Erythroblast (primary cell): Measurements from ENCODE around the gene CA4.

Source experiments
- GATA1 ChIP-seq: IDR thresholded peaks from 2 replicates; pipeline ENCODE4 v1.6.1; 2011; ENCODE audit warnings: low read depth, mild to moderate bottlenecking, control low read depth, low read length, moderate library complexity
- POLR2A ChIP-seq: IDR thresholded peaks from 2 replicates; pipeline ENCODE4 v1.6.1; 2011; ENCODE audit warnings: mild to moderate bottlenecking, low read length

DNA sequence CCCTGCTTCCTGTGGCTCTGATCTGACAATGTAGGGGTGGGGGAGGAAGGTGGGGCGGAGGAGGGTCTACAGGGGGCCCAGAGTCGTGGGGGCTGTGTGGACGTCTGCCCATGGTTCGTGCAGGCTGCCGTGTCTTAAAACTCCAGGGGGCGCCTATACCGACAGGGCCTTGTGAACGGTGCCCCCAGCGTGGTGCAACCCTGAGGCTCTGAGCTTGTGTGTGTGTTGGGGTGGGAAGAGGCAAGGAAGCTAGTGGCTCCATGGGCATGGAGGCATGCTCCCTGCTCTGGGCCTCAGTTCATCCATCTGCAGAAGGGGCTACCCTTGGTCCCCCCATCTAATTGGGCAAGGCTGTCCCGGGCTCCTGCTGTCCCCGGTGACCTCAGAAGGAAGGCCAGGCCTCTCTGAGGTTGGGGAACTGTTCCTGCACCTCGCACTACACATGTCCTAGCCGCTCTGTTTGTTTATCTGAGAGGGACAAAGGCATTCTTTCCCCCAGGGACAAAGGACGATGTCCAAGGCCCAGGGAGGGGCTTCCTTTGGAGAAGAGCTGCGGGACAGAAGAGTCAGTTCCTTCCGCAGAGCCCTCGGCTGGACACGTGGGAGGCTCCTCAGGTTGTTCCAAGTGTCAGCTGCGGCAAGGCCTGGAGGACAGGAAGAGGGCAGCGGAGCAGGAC, 13.5 kb downstream of the CA4 start:
- TF ChIP-seq POLR2A: no peak
- no peak for TF ChIP-seq GATA1
